PC-3 (cell line): Measurements from ENCODE around the gene ASB7. TPM values are rescaled to one million over a fixed set of nuclear protein-coding genes. Genes with fewer than 3 reads are reported as not detected.

ENCODE experiments used
- ATAC-seq: fragments of 200-7000 bp; cut with Tn5 transposase; 2 replicates; pipeline ENCODE4 v1.9.1; 2020; ENCODE audit warnings: mild to moderate bottlenecking, moderate library complexity
- BruUV-seq: library from RNA; stranded (reverse); fragments of 400-500 nt; replicated peaks from 2 replicates; lab custom pipeline; 2021; lab: Mats Ljungman, UMichigan
- CTCF ChIA-PET: fragments of 300-600 bp; sonication (Branson Sonifier 250); formaldehyde crosslinking; loops from one replicate; lab custom pipeline; 2022; ENCODE audit warnings: antibody characterized with exemption; lab: Charles Lee
- POLR2A ChIA-PET: fragments of 300-600 bp; sonication (Branson Sonifier 250); formaldehyde crosslinking; loops from one replicate; lab custom pipeline; 2022; ENCODE audit warnings: antibody characterized with exemption; ENCODE audit not compliant: unreplicated experiment; lab: Charles Lee
- DNase-seq: peaks from one replicate; pipeline ENCODE4 v3.0.0-alpha.2; 2015
- H2AFZ ChIP-seq: fragments of 300-600 bp; sonication (generic); 2 replicates; pipeline ENCODE4 v1.6.0; 2016; ENCODE audit warnings: antibody characterized with exemption, low read length
- H3F3A ChIP-seq: fragments of 300-600 bp; sonication (generic); one replicate; pipeline ENCODE4 v1.6.0; 2017; ENCODE audit warnings: antibody characterized with exemption, low read length, control low read depth, mild to moderate bottlenecking; ENCODE audit not compliant: unreplicated experiment
- H3K27ac ChIP-seq: fragments of 300-600 bp; sonication (generic); 2 replicates; pipeline ENCODE4 v1.5.1; 2016; ENCODE audit warnings: mild to moderate bottlenecking, low read length
- H3K27me3 ChIP-seq: fragments of 300-600 bp; sonication (generic); 2 replicates; pipeline ENCODE4 v1.6.1; 2016; ENCODE audit warnings: low read length, mixed read lengths
- H3K36me3 ChIP-seq: fragments of 300-600 bp; sonication (generic); 2 replicates; pipeline ENCODE4 v1.6.1; 2016; ENCODE audit warnings: low read depth, mixed run types, low read length, mixed read lengths
- H3K4me1 ChIP-seq: fragments of 300-600 bp; sonication (generic); 2 replicates; pipeline ENCODE4 v1.5.1; 2016; ENCODE audit warnings: low read length; ENCODE audit not compliant: insufficient read depth
- H3K4me2 ChIP-seq: fragments of 300-600 bp; sonication (generic); 2 replicates; pipeline ENCODE4 v1.6.0; 2016; ENCODE audit warnings: low read length
- H3K4me3 ChIP-seq: fragments of 300-600 bp; sonication (generic); 2 replicates; pipeline ENCODE4 v1.5.1; 2016; ENCODE audit warnings: mild to moderate bottlenecking, low read length, mixed read lengths
- H3K79me2 ChIP-seq: fragments of 300-600 bp; sonication (generic); 2 replicates; pipeline ENCODE4 v1.6.1; 2017; ENCODE audit warnings: low read length, mixed read lengths
- H3K9ac ChIP-seq: fragments of 300-600 bp; sonication (generic); 2 replicates; pipeline ENCODE4 v1.6.0; 2016; ENCODE audit warnings: mild to moderate bottlenecking, low read length
- H3K9me2 ChIP-seq: fragments of 300-600 bp; sonication (generic); replicated peaks from 2 replicates; pipeline ENCODE4 v1.6.1; 2016; ENCODE audit warnings: mixed run types, low read length, mixed read lengths
- H3K9me3 ChIP-seq: fragments of 300-600 bp; sonication (generic); 2 replicates; pipeline ENCODE4 v1.6.1; 2016; ENCODE audit warnings: low read length, mixed read lengths
- H4K20me1 ChIP-seq: fragments of 300-600 bp; sonication (generic); 2 replicates; pipeline ENCODE4 v1.6.1; 2016; ENCODE audit warnings: low read length, mixed read lengths
- CTCF ChIP-seq: fragments of 300-600 bp; sonication (generic); conservative IDR thresholded peaks from 2 replicates; pipeline ENCODE4 v1.5.1; 2017; ENCODE audit warnings: antibody characterized with exemption, low read depth, mild to moderate bottlenecking, low read length
- EZH2 ChIP-seq: fragments of 300-600 bp; sonication (generic); IDR thresholded peaks from one replicate; pipeline ENCODE4 v1.6.1; 2017; ENCODE audit warnings: antibody characterized with exemption, mild to moderate bottlenecking, low read length; ENCODE audit not compliant: unreplicated experiment
- EZH2phosphoT487 ChIP-seq: fragments of 300-600 bp; sonication (generic); IDR thresholded peaks from 2 replicates; pipeline ENCODE4 v1.6.1; 2018; ENCODE audit warnings: mild to moderate bottlenecking, antibody characterized with exemption, low read length, borderline replicate concordance
- intact Hi-C: fragments of 100-400 bp; cut with micrococcal nuclease; formaldehyde crosslinking; loops from 2 replicates; pipeline ENCODE4 v1.9.0; 2023
- total RNA-seq: library from RNA; depleted of rRNA; stranded (reverse); fragments of >200 nt; gene quantifications from 2 replicates; pipeline ENCODE4 v1.2.3, GENCODE V29; 2014

The ASB7 gene
- total RNA-seq, 1 experiment from 2014 or later: 7.8 TPM

- H3K4me3 ChIP-seq: no peak overlapping the region
- no peaks in the 10 kb centered on the region for H3K79me2 ChIP-seq
- H3K4me2 ChIP-seq: no peak overlapping the region
- no peaks in the 10 kb centered on the region for H3K9me2 ChIP-seq
- CTCF ChIA-PET: no interaction called here
- no peak for DNase-seq
- TF ChIP-seq CTCF (no peak), EZH2phosphoT487 (no peak), EZH2 (no peak)
- intact Hi-C loops: no loop called here
- H3K27ac ChIP-seq: no peak overlapping the region
- ATAC-seq: no peak
- no peaks in the 10 kb centered on the region for H3F3A ChIP-seq
- H3K9ac ChIP-seq: no peak overlapping the region
- no peaks in the 10 kb centered on the region for H3K27me3 ChIP-seq
- peaks cover 4% of the 10 kb centered on the region; the same call in 1 of the 2 replicates for H3K36me3 ChIP-seq
- H3K9me3 ChIP-seq: no peaks in the 10 kb centered on the region
- H3K4me1 ChIP-seq: peaks cover 42% of the 10 kb centered on the region
- no peak overlapping the region for H2AFZ ChIP-seq
- BruUV-seq: no TSS peak
- POLR2A ChIA-PET: no interaction called here
- no peaks in the 10 kb centered on the region for H4K20me1 ChIP-seq
Observed at GRCh38 chr15:100692246-100692645, 89.9 kb downstream of the ASB7 start.

- peaks cover 4% of the 10 kb centered on the region; the same call in 1 of the 2 replicates for H3K36me3 ChIP-seq
- H3K4me2 ChIP-seq: no peak overlapping the region
- H3K79me2 ChIP-seq: no peaks in the 10 kb centered on the region
- ChIA-PET CTCF (no interaction called here), POLR2A (no interaction called here)
- no peaks in the 10 kb centered on the region for H3K9me2 ChIP-seq
- TF ChIP-seq CTCF: no peak
- TF ChIP-seq EZH2phosphoT487: no peak
- TF ChIP-seq EZH2: no peak
- H3K27ac ChIP-seq: no peak overlapping the region
- H4K20me1 ChIP-seq: no peaks in the 10 kb centered on the region
- DNase-seq (no peak), ATAC-seq (no peak)
- no peaks in the 10 kb centered on the region for H3K27me3 ChIP-seq
- H3K4me3 ChIP-seq: no peak overlapping the region
- no TSS peak for BruUV-seq
- intact Hi-C loops: no loop called here
- H2AFZ ChIP-seq: no peak overlapping the region
- H3F3A ChIP-seq: no peaks in the 10 kb centered on the region
- H3K4me1 ChIP-seq: peaks cover 38% of the 10 kb centered on the region
- no peak overlapping the region for H3K9ac ChIP-seq
- H3K9me3 ChIP-seq: no peaks in the 10 kb centered on the region
Observed at GRCh38 chr15:100692671-100693070, 90.3 kb downstream of the ASB7 start.

GRCh38 chr15:100693451-100693850, 91.1 kb downstream of the ASB7 start:
- Histone ChIP-seq H3K4me1 (peaks cover 31% of the 10 kb centered on the region), H3K4me3 (no peak overlapping the region), H3K27ac (peak overlapping the region; percentile 62), H4K20me1 (no peaks in the 10 kb centered on the region), H3K4me2 (no peak overlapping the region), H2AFZ (no peak overlapping the region), H3K27me3 (no peaks in the 10 kb centered on the region), H3F3A (no peaks in the 10 kb centered on the region), H3K9ac (no peak overlapping the region), H3K9me2 (no peaks in the 10 kb centered on the region), H3K9me3 (no peaks in the 10 kb centered on the region), H3K79me2 (no peaks in the 10 kb centered on the region), H3K36me3 (peaks cover 4% of the 10 kb centered on the region; the same call in 1 of the 2 replicates)
- BruUV-seq: no TSS peak
- ChIA-PET CTCF (no interaction called here), POLR2A (no interaction called here)
- DNase-seq (peak; percentile 54), ATAC-seq (no peak)
- TF ChIP-seq CTCF (no peak), EZH2 (no peak), EZH2phosphoT487 (no peak)
- intact Hi-C loops: no loop called here
